Embryonic facial prominence (tissue), 1 donor: ENCODE measurements around the gene LYPD5.
"Not testable (repeated sequence)": the region's sequence is repeated elsewhere in the genome, so short reads cannot be mapped to it uniquely, and the experiment has no call there.

Experiments
- DNase-seq: peaks from one replicate; pipeline ENCODE4 v3.0.0-alpha.2; 2016; ENCODE audit errors: extremely low spot score

The LYPD5 gene

GRCh38 chr19:43778651-43779050, 23.6 kb downstream of the LYPD5 start:
- DNase-seq, result no peak

GRCh38 chr19:43777163-43777695, 25.0 kb downstream of the LYPD5 start:
- DNase-seq, result no peak

GRCh38 chr19:43776286-43776685, 26.0 kb downstream of the LYPD5 start:
- no peak for DNase-seq

- no peak for DNase-seq
These were observed 26.9 kb downstream of the LYPD5 start for GRCh38 chr19:43775299-43775890.

- DNase-seq, result not testable (repeated sequence)
These were observed 27.3 kb downstream of the LYPD5 start for GRCh38 chr19:43774940-43775258.

GRCh38 chr19:43774103-43774939, 27.9 kb downstream of the LYPD5 start:
- no peak for DNase-seq

- no peak for DNase-seq
These were observed 28.5 kb downstream of the LYPD5 start for GRCh38 chr19:43773725-43774102.

GRCh38 chr19:43769256-43769655, 33.0 kb downstream of the LYPD5 start:
- DNase-seq, result no peak

GRCh38 chr19:43768273-43769050, 33.8 kb downstream of the LYPD5 start:
- DNase-seq, result no peak

GRCh38 chr19:43767818-43768217, 34.4 kb downstream of the LYPD5 start:
- no peak for DNase-seq

- no peak for DNase-seq
These were observed 34.9 kb downstream of the LYPD5 start for GRCh38 chr19:43767316-43767715.

GRCh38 chr19:43766755-43767043, 35.5 kb downstream of the LYPD5 start:
- DNase-seq, result no peak

- no peak for DNase-seq
These were observed 37.0 kb downstream of the LYPD5 start for GRCh38 chr19:43765109-43765876.

- not testable (repeated sequence) for DNase-seq
These were observed 37.6 kb downstream of the LYPD5 start for GRCh38 chr19:43764684-43765083.

GRCh38 chr19:43763473-43763939, 38.7 kb downstream of the LYPD5 start:
- no peak for DNase-seq

- DNase-seq, result no peak
These were observed 39.4 kb downstream of the LYPD5 start for GRCh38 chr19:43762814-43763213.

- DNase-seq, result no peak
These were observed 41.3 kb downstream of the LYPD5 start for GRCh38 chr19:43760941-43761340.

- no peak for DNase-seq
These were observed 42.7 kb downstream of the LYPD5 start for GRCh38 chr19:43759515-43759914.

GRCh38 chr19:43755256-43755801, 46.9 kb downstream of the LYPD5 start:
- peak; percentile 31 for DNase-seq

- DNase-seq, result peak; percentile 95
These were observed 47.6 kb downstream of the LYPD5 start, which contains the start of gene SMG9 for GRCh38 chr19:43754503-43755255. TSS of gene SMG9 (minus strand) at chr19:43754962. CDS start at chr19:43750741, 4,221 bp downstream.

GRCh38 chr19:43754253-43754502, 48.1 kb downstream of the LYPD5 start:
- no peak for DNase-seq
